H1 (cell line): ENCODE results near the gene SPATA16. TPM values are rescaled to one million over a fixed set of nuclear protein-coding genes. Genes with fewer than 3 reads are reported as not detected.

Experiments
- CREB1 ChIP-seq: IDR thresholded peaks from 2 replicates; pipeline ENCODE4 v1.6.1; 2012; ENCODE audit warnings: inconsistent platforms
- CTCF ChIP-seq, 3 experiments: IDR thresholded peaks; 1 replicate in 2 of 3; 2 replicates in 1 of 3; pipeline versions ENCODE4 v1.5.1 to v1.6.1; 2011; ENCODE audit warnings: low read length in 3 of 3, mild to moderate bottlenecking in 3 of 3, inconsistent platforms in 2 of 3, low read depth in 1 of 3, moderate library complexity in 1 of 3; ENCODE audit not compliant: insufficient read depth in 1 of 3; ENCODE audit errors: control extremely low read depth in 1 of 3
- polyA plus RNA-seq, 7 experiments: library from polyadenylated mRNA; depleted of rRNA in 3 of 7; stranded (reverse) in 5 of 7; unstranded in 2 of 7; fragments of >200 nt in 5 of 7; fragments of 200-250 nt in 2 of 7; gene quantifications; 1 replicate in 5 of 7; 2 replicates in 1 of 7; 4 replicates in 1 of 7; pipeline versions ENCODE4 v1.2.1 to v1.2.3, GENCODE V29; 2011 to 2013; ENCODE audit warnings: missing spikeins in 2 of 7, mixed read lengths in 2 of 7
- total RNA-seq: library from RNA; stranded (reverse); fragmentation: NEBNext Ultra II Directional; extraction: Animal tissue kit (Norgen Biotek cat#: 25700); gene quantifications from 2 replicates; pipeline ENCODE4 v1.2.1, GENCODE V29; 2021

SPATA16 gene
- total and polyA plus RNA-seq, 2 of the 8 experiments (the other 6 are each of a cell fraction or from before 2014, with no cell fraction given): 0.05 to 2.7 TPM

GRCh38 chr3:172974969-172975368, 166.1 kb downstream of the SPATA16 start (continued):
- TF ChIP-seq CTCF (IDR thresholded peaks at IDR 0.05; ENCODE audit: control extremely low read depth in 1 of 3, insufficient read depth in 1 of 3, low read depth in 1 of 3, low read length in 3 of 3) (no peak), CREB1 (no peak)
